Activated CD8-positive, alpha-beta memory T cell treated with anti-CD3 and anti-CD28 coated beads, Interleukin-2, amount 50 U/mL, for 1 hour (primary cell): ENCODE results near the gene SMARCC2.
A peak's percentile ranks its signal among the peaks of the same experiment; 100 is the strongest.

Source experiments
- DNase-seq: peaks from one replicate; pipeline ENCODE4 v3.0.0-alpha.2; 2020; ENCODE audit errors: extremely low read depth

The SMARCC2 gene

GRCh38 chr12:56152132-56152755 lies 37.0 kb downstream of the SMARCC2 start, which contains the start of gene MYL6B:
Gene MYL6B, plus strand, starts transcription at chr12:56152587. Its CDS starts 1,332 bp downstream, at chr12:56153919.
- peak; percentile 74 for DNase-seq

DNA sequence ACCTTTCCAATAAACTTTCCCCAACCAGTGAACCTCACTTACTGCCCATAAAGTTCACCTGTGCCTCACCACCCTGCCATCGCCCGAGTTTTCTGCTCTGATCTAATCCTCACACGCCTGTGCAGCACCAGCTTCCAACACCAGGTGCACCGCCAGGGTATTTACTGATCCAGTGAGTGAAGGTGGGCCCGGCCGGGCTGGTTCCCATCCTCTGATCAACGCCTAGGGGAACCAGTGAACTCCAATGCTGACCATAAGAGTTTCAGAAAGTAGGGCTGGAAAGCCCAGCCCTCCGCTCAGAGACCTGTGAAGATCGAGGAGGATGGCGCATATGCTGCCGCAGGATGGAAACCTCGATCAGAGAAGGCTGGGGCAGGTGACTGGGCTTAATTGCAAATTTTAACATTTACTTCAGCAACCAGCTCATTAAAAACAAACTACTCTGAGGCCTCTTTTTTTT lies 37.6 kb downstream of the SMARCC2 start:
- DNase-seq, result no peak

DNA sequence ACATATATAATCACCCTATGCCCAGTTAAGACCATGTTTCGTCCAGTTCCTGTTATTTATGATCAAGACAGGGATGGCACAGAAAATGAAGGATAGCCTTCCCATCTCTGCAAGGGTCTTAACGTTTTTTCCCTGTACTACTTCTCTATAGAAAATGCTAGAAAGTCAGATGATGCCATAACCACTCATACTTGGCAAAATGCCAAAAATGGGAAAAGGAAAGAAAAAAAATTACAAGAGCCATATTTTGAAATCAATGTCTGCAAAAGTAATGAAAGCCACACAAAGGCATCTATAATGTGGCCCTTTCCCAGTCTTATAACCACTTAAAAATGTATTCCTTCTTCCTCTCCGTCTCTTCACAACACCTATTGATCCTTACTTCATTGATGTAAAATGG lies 38.7 kb downstream of the SMARCC2 start:
- no peak for DNase-seq

GRCh38 chr12:56146492-56147460 lies 42.5 kb downstream of the SMARCC2 start:
- no peak for DNase-seq

GRCh38 chr12:56145217-56145616 lies 44.1 kb downstream of the SMARCC2 start:
- DNase-seq, result no peak

DNA sequence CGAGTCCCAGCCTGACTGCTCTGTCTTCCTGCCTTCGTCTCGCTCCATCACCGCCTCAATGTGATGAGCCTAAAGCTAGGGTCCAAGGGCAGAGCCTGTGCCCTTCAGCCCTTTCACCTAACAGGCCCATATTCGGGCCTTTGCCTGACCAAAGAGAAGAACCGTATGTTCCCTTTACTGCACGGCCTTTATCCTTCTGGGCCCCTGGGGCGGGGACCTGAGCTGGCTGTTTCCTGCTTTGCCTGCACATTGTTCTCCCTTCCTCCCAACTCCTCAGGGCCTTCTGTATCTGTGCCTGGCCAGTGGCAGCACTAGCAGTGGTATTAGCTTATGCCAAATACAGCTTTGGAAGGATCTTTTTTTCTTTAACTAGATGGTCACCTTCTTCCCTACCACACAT lies 45.4 kb downstream of the SMARCC2 start:
- DNase-seq, result no peak

DNA sequence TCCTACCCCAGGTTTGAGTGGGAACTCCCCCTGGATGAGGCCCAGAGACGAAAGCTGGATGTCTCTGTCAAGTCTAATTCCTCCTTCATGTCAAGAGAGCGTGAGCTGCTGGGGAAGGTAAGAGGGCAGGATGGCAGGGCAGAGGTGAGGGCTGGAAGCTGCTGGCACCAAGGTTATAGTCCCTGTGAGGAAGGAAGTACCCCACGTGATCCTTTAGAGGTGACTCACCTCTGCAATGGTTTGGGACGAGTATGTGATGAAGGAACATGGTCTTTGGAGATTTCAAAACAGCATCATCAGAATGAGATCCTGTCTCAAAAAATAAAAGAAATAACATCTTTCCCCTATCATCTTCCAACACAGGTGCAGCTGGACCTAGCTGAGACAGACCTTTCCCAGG lies 46.1 kb downstream of the SMARCC2 start:
- DNase-seq, result no peak

- DNase-seq, result no peak
These were observed 47.1 kb downstream of the SMARCC2 start for GRCh38 chr12:56141946-56142784.

DNA sequence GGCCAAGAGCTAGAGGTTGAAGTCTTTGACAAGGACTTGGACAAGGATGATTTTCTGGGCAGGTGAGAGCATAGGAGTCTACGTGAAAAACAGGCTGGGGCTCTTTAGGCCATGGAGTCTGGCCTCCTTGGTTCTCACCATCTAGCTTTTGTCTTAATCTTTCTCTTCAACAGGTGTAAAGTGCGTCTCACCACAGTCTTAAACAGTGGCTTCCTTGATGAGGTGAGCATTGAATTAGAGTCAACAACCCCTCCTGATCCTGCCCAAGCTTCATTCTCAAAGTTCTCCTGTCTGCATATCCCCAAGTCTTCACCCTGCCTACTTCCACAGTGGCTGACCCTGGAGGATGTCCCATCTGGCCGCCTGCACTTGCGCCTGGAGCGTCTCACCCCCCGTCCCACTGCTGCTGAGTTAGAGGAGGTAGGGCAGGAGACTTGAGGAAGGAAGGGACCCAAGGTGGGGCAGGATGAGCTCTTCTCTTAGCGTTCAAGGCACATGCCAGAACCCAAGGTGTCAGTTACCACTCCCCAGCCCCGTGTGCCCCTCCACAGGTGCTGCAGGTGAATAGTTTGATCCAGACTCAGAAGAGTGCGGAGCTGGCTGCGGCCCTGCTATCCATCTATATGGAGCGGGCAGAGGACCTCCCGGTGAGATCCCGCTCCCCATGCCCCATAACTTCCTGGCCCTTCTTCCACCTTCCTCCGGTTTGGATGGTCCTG lies 51.3 kb downstream of the SMARCC2 start:
- no peak for DNase-seq

- DNase-seq, result no peak
These were observed 54.4 kb downstream of the SMARCC2 start for GRCh38 chr12:56134897-56135296.

GRCh38 chr12:56130876-56131275 lies 58.4 kb downstream of the SMARCC2 start:
- no peak for DNase-seq

DNA sequence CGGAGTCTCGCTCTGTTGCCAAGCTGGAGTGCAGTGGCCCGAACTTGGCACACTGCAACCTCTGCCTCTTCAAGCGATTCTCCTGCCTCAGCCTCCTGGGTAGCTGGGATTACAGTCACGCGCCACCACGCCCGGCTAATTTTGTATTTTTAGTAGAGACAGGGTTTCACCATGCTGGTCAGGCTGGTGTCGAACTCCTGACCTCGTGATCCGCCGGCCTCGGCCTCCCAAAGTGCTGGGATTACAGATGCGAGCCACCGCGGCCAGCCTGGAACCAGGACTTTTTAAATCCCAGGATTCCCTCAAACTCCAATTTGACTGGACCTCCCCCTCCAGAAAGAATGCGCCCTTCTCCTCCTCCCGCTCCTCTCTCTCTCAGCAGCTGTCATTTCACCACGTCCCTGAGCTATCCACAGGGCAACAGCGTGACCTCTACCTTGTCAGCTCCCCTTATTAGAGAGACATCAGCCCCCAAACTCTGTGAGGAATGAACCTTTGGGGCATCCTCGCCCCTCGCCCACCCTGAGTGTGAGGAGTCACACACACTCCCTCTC lies 59.3 kb downstream of the SMARCC2 start:
- DNase-seq, result no peak

DNA sequence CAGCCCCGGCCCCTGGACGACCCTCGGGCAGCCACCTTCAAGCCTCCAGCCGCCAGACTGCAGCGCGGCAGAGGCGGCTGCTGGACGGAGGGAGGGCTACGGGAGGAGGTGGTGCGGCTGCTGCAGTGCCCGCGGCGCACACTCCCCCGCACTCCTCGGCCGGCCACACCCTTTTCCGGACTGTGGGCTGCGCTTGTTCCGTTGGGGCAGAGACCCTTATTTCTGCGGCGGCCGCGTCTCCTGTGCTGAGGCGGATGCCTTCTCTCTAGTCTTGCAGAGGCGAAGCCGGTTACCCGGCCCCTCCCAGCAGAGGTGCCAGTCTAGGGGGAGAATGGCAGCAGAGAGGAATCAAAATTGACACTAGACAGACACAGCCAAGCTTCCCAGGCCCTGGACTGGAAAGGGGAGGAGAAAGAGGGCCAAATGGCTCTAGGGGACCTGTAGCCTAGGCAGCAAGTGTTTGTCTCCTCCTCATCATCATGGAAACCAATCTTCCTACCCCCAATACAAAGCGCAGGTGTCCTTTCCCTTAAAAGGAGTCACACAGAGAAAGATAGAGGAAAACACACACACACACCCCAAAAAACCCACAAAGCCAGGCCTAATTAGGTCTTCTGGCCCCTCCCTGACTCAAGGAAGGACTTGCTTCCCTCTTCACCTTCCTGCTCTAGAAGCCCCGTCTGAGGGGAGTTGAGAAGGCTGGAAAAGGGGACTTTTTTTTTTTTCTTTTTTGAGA lies 59.9 kb downstream of the SMARCC2 start:
- DNase-seq, result peak; percentile 42

- no peak for DNase-seq
These were observed 60.5 kb downstream of the SMARCC2 start for GRCh38 chr12:56128670-56129205.

DNA sequence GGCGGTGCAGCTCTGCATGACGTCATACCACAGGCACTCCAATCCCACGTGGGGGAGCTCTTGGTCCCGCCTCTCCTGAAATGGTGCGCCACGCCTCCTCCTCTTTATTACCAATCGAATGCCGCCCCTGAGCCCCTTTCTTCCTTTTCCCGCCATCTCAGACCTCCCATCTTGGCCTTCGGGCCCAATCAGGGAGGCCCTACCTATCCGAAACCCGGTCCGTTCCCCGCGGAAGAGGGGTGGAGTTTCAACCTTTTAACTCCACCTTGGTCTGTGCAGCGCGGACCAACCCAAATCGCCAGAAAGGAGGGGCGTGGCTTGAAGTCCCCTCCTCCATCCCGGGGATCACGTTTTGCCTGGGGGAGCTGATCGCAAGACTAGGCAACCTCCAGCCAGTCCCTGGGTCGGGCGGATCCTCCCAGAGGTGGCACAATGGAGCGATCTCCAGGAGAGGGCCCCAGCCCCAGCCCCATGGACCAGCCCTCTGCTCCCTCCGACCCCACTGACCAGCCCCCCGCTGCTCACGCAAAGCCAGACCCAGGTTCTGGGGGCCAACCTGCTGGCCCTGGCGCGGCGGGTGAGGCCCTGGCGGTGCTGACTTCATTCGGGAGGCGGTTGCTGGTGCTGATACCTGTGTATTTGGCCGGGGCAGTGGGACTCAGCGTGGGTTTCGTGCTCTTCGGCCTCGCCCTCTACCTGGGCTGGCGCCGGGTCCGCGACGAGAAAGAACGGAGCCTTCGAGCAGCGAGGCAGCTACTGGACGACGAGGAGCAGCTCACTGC lies 61.2 kb downstream of the SMARCC2 start, which contains the start of gene ESYT1:
TSS of gene ESYT1 (plus strand) at position 380 of the 782 bp plus-strand sequence. CDS start at position 433, 53 bp downstream.
- DNase-seq, result peak; percentile 98

- DNase-seq, result no peak
These were observed 61.8 kb downstream of the SMARCC2 start for GRCh38 chr12:56127485-56127887.

- DNase-seq, result no peak
These were observed 62.5 kb downstream of the SMARCC2 start for GRCh38 chr12:56126732-56127239.

- DNase-seq, result no peak
These were observed 65.2 kb downstream of the SMARCC2 start for GRCh38 chr12:56124133-56124532.

DNA sequence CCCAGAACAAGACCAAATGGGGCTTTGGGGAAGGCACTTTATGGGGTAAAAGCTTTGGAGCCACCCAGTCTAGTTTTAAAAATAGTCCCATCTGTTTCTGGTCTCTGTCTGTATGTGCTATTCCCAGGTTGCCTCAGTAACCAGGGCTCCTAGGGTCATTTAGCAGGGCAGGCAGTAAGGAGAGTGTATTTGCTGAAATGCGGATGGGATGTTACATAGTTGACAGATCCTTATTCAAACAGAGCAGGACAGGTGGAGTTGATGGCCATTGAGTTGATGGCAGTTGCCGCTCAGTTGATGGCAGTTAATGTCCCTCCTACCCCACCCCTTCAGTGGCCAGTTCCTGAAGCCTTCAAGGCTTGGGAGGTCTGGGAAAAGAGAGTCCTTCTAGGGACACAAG lies 66.6 kb downstream of the SMARCC2 start:
- DNase-seq, result no peak
